HEK293T (cell line): ENCODE data around the gene CYP4B1.

Experiments
- ARNT ChIP-seq: fragments of 450-650 bp; IDR thresholded peaks from 2 replicates; pipeline ENCODE4 v1.6.1; 2017; ENCODE audit warnings: mild to moderate bottlenecking
- BHLHE40 ChIP-seq: fragments of 450-650 bp; IDR thresholded peaks from 2 replicates; pipeline ENCODE4 v1.6.1; 2016; ENCODE audit warnings: mild to moderate bottlenecking, moderate library complexity, borderline replicate concordance
- FOXA1 ChIP-seq: fragments of 450-650 bp; IDR thresholded peaks from 2 replicates; pipeline ENCODE4 v1.6.1; 2016; ENCODE audit warnings: mild to moderate bottlenecking
- FOXK2 ChIP-seq: fragments of 450-650 bp; IDR thresholded peaks from 2 replicates; pipeline ENCODE4 v1.6.1; 2016; ENCODE audit warnings: mild to moderate bottlenecking
- FOXM1 ChIP-seq: fragments of 450-650 bp; IDR thresholded peaks from 2 replicates; pipeline ENCODE4 v1.6.1; 2017; ENCODE audit warnings: mild to moderate bottlenecking, borderline replicate concordance
- HDGF ChIP-seq: fragments of 450-650 bp; IDR thresholded peaks from 2 replicates; pipeline ENCODE4 v1.6.1; 2017; ENCODE audit warnings: antibody characterized with exemption, borderline replicate concordance
- L3MBTL2 ChIP-seq: fragments of 450-650 bp; conservative IDR thresholded peaks from 2 replicates; pipeline ENCODE4 v1.6.1; 2016; ENCODE audit warnings: mild to moderate bottlenecking
- NFRKB ChIP-seq: fragments of 450-650 bp; IDR thresholded peaks from 2 replicates; pipeline ENCODE4 v1.6.1; 2016; ENCODE audit warnings: mild to moderate bottlenecking, moderate library complexity
- PKNOX1 ChIP-seq: fragments of 450-650 bp; IDR thresholded peaks from 2 replicates; pipeline ENCODE4 v1.6.1; 2016
- SP1 ChIP-seq: fragments of 450-650 bp; IDR thresholded peaks from 2 replicates; pipeline ENCODE4 v1.6.1; 2017
- SUZ12 ChIP-seq: fragments of 450-650 bp; IDR thresholded peaks from 2 replicates; pipeline ENCODE4 v1.6.1; 2016; ENCODE audit warnings: mild to moderate bottlenecking
- TARDBP ChIP-seq: fragments of 450-650 bp; IDR thresholded peaks from 2 replicates; pipeline ENCODE4 v1.6.1; 2016

- TF ChIP-seq BHLHE40, result no peak
- no peak for TF ChIP-seq FOXA1
- no peak for TF ChIP-seq SP1
- no peak for TF ChIP-seq L3MBTL2
- no peak for TF ChIP-seq FOXM1
- TF ChIP-seq FOXK2, result no peak
- TF ChIP-seq TARDBP, result no peak
- no peak for TF ChIP-seq SUZ12
- no peak for TF ChIP-seq PKNOX1
- TF ChIP-seq ARNT, result no peak
- TF ChIP-seq HDGF, result no peak
- TF ChIP-seq NFRKB, result no peak
Observed at GRCh38 chr1:46815133-46815532, 16.3 kb downstream of the CYP4B1 start.
